SK-N-SH (cell line): ENCODE results near the gene FAM117B. TPM values are rescaled to one million over a fixed set of nuclear protein-coding genes. Genes with fewer than 3 reads are reported as not detected.

Experiments used
- CTCF ChIA-PET: fragments of 300-600, 350-600 bp; formaldehyde crosslinking; extraction: SDS; loops from one replicate; lab custom pipeline; 2021; lab: Yijun Ruan, JAX
- POLR2A ChIA-PET: fragments of 350-600 bp; sonication (Branson Sonifier 250); formaldehyde crosslinking; extraction: SDS; loops from one replicate; lab custom pipeline; 2020; ENCODE audit warnings: antibody characterized with exemption, inconsistent platforms; lab: Yijun Ruan, JAX
- DNase-seq: peaks from one replicate; pipeline ENCODE4 v3.0.0; 2012
- H2AFZ ChIP-seq: fragments of 200-600 bp; sonication (generic); 2 replicates; pipeline ENCODE4 v1.8.1; 2016; ENCODE audit warnings: antibody characterized with exemption, mild to moderate bottlenecking, low read depth
- H3F3A ChIP-seq: fragments of 200-600 bp; sonication (generic); replicated peaks from 2 replicates; pipeline ENCODE3; 2016; ENCODE audit warnings: antibody characterized with exemption, mild to moderate bottlenecking; ENCODE audit not compliant: insufficient read depth
- H3K27ac ChIP-seq, 2 experiments: fragments of 200-500 bp in 1 of 2; fragments of 200-600 bp in 1 of 2; sonication (Bioruptor generic) in 1 of 2; sonication (generic), shearing (Covaris generic) in 1 of 2; 2 replicates each; pipeline versions ENCODE4 v1.5.1 to v1.6.1; 2014 to 2016; ENCODE audit warnings: low read depth in 2 of 2, inconsistent platforms in 1 of 2, low read length in 1 of 2, mild to moderate bottlenecking in 1 of 2, mixed read lengths in 1 of 2
- H3K27me3 ChIP-seq: fragments of 200-600 bp; sonication (generic), shearing (Covaris generic); 2 replicates; pipeline ENCODE4 v1.6.1; 2016; ENCODE audit warnings: mixed run types; ENCODE audit not compliant: insufficient read depth
- H3K36me3 ChIP-seq, 2 experiments: fragments of 200-500 bp in 1 of 2; fragments of 200-600 bp in 1 of 2; sonication (Bioruptor generic) in 1 of 2; sonication (generic) in 1 of 2; replicated peaks in 1 of 2; 2 replicates each; pipeline versions ENCODE3 to v1.5.1; 2014 to 2016; ENCODE audit warnings: low read length in 1 of 2, mild to moderate bottlenecking in 1 of 2; ENCODE audit not compliant: insufficient read depth in 2 of 2, control insufficient read depth in 1 of 2
- H3K4me1 ChIP-seq, 2 experiments: fragments of 200-500 bp in 1 of 2; fragments of 200-600 bp in 1 of 2; sonication (Bioruptor generic) in 1 of 2; sonication (generic), shearing (Covaris generic) in 1 of 2; 2 replicates each; pipeline versions ENCODE4 v1.5.1 to v1.6.1; 2014 to 2016; ENCODE audit warnings: low read depth in 1 of 2, low read length in 1 of 2, mixed run types in 1 of 2; ENCODE audit not compliant: insufficient read depth in 2 of 2, control insufficient read depth in 1 of 2
- H3K4me2 ChIP-seq: fragments of 200-600 bp; sonication (generic), shearing (Covaris generic); 2 replicates; pipeline ENCODE4 v1.6.1; 2017; ENCODE audit warnings: mixed run types
- H3K4me3 ChIP-seq, 2 experiments: fragments of 200-500 bp in 1 of 2; fragments of 200-600 bp in 1 of 2; sonication (Bioruptor generic) in 1 of 2; sonication (generic), shearing (Covaris generic) in 1 of 2; 2 replicates each; pipeline versions ENCODE4 v1.5.1 to v1.8.1; 2014 to 2016; ENCODE audit warnings: low read depth in 2 of 2, inconsistent platforms in 1 of 2, low read length in 1 of 2, mild to moderate bottlenecking in 1 of 2, mixed read lengths in 1 of 2, moderate library complexity in 1 of 2
- H3K79me2 ChIP-seq: fragments of 200-600 bp; sonication (generic); 2 replicates; pipeline ENCODE4 v1.8.1; 2017; ENCODE audit warnings: mild to moderate bottlenecking; ENCODE audit not compliant: insufficient read depth
- H3K9ac ChIP-seq: fragments of 200-600 bp; sonication (generic); 2 replicates; pipeline ENCODE4 v1.6.1; 2017; ENCODE audit warnings: mixed run types
- H3K9me2 ChIP-seq: fragments of 200-600 bp; sonication (generic); 2 replicates; pipeline ENCODE4 v1.6.1; 2017; ENCODE audit warnings: mixed run types
- H3K9me3 ChIP-seq: fragments of 200-600 bp; sonication (generic); 2 replicates; pipeline ENCODE4 v1.6.1; 2017; ENCODE audit warnings: mixed run types, mild to moderate bottlenecking, moderate library complexity
- H4K20me1 ChIP-seq: fragments of 200-600 bp; sonication (generic); 2 replicates; pipeline ENCODE4 v1.6.1; 2017; ENCODE audit warnings: mild to moderate bottlenecking, mixed run types; ENCODE audit not compliant: insufficient read depth
- EZH2phosphoT487 ChIP-seq: fragments of 200-600 bp; sonication (generic); IDR thresholded peaks from 2 replicates; pipeline ENCODE4 v1.6.1; 2017; ENCODE audit warnings: low read depth, mixed run types, mild to moderate bottlenecking, antibody characterized with exemption, moderate library complexity, borderline replicate concordance
- FOXJ3 ChIP-seq: sonication (generic); formaldehyde crosslinking; IDR thresholded peaks from 2 replicates; pipeline ENCODE4 v1.5.1; 2020; ENCODE audit warnings: mild to moderate bottlenecking, missing genetic modification reagents
- GABPA ChIP-seq: IDR thresholded peaks from 2 replicates; pipeline ENCODE4 v1.4.0; 2012; ENCODE audit warnings: low read depth, mild to moderate bottlenecking
- MXI1 ChIP-seq: IDR thresholded peaks from 2 replicates; pipeline ENCODE4 v1.6.1; 2012; ENCODE audit warnings: mild to moderate bottlenecking, low read depth, low read length, improper control_type of control experiment
- NFIC ChIP-seq: IDR thresholded peaks from 2 replicates; pipeline ENCODE4 v1.4.0; 2012; ENCODE audit warnings: borderline replicate concordance
- NRF1 ChIP-seq: IDR thresholded peaks from 2 replicates; pipeline ENCODE4 v1.6.1; 2012; ENCODE audit warnings: low read depth, mild to moderate bottlenecking, low read length
- RAD21 ChIP-seq: IDR thresholded peaks from 2 replicates; pipeline ENCODE4 v1.6.1; 2012; ENCODE audit warnings: mild to moderate bottlenecking, low read length
- RCOR1 ChIP-seq: fragments of 150-350 bp; IDR thresholded peaks from 2 replicates; pipeline ENCODE4 v1.6.1; 2017; ENCODE audit warnings: antibody characterized with exemption, low read length
- RXRA ChIP-seq: IDR thresholded peaks from 2 replicates; pipeline ENCODE4 v1.4.0; 2012; ENCODE audit warnings: low read depth, mild to moderate bottlenecking, borderline replicate concordance
- SMC3 ChIP-seq: IDR thresholded peaks from 2 replicates; pipeline ENCODE4 v1.6.1; 2012; ENCODE audit warnings: low read depth, low read length, improper control_type of control experiment
- TEAD4 ChIP-seq: IDR thresholded peaks from 2 replicates; pipeline ENCODE4 v1.4.0; 2012; ENCODE audit warnings: mild to moderate bottlenecking, borderline replicate concordance; ENCODE audit not compliant: insufficient read depth
- WGBS: methylation state at CpG from one replicate; pipeline ENCODE4 v1.1.6; 2017; ENCODE audit warnings: low lambda C conversion rate; 5-methylcytosine and 5-hydroxymethylcytosine counted together
- polyA plus RNA-seq, 3 experiments: library from polyadenylated mRNA; depleted of rRNA; stranded (reverse); fragments of >200 nt; gene quantifications; 2 replicates each; pipeline ENCODE4 v1.2.3, GENCODE V29; 2012
- TF ChIP-seq, protein P1 (sequence below): IDR thresholded peaks from 2 replicates; pipeline ENCODE4; 2012
- TF ChIP-seq, protein P2 (sequence below): fragments of 150-350 bp; IDR thresholded peaks from 2 replicates; pipeline ENCODE4 v1.6.1; 2016; ENCODE audit warnings: mild to moderate bottlenecking, low read depth, low read length
- TF ChIP-seq, protein P3 (sequence below): fragments of 200-600 bp; sonication (generic); IDR thresholded peaks from 2 replicates; pipeline ENCODE4 v1.6.1; 2017; ENCODE audit warnings: antibody characterized with exemption, mild to moderate bottlenecking, moderate library complexity

FAM117B gene
- polyA plus RNA-seq, 1 of the 3 experiments (the other 2 are of a cell fraction) = 0.90 TPM

DNA sequence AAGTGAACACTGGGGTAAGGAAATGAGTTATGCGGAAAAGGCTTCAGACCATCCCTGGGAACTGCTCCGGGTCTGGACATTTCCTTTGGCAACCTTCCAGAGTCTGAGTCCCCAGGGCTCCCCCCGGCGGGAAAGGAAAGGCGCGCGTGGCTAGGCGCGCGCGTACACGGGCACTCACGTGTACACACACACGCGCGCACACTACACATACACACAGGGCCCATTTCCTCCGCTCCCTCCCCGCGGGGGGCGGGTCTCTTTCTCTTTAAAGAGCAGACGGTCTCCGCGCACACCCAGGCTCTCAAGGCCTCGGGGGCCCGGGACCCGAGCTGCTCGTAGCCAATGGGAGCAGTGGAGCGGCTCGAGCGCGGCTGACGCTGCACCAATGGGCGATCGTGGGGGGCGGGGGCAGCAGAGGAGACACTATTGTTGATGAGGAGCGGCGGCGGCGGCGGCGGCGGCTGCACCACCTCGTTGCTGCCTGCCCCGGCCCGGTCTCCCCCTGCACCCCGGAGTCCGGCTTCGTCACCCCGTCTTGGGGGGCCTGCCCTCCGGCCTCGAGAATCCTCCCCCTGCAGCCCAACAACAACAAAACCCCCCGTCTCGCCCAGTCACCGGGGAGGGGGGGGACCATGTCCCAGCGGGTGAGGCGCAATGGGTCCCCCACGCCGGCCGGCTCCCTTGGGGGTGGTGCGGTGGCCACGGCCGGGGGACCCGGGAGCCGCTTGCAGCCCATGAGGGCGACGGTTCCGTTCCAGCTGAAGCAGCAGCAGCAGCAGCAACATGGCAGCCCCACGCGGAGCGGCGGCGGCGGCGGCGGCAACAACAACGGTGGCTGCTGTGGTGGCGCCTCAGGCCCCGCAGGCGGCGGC lies at the start of gene FAM117B (continued):
- TF ChIP-seq TEAD4 (no peak), NRF1 (peak; percentile 39; the same call in 1 of the 2 replicates), NFIC (peak; percentile 76), FOXJ3 (CRISPR knock-in tag) (peak; percentile 63; the same call in 1 of the 2 replicates), RXRA (no peak), GABPA (0 out of 2 replicates have a peak, but pooled peaks have one; percentile 15), EZH2phosphoT487 (no peak)
- TF ChIP-seq, protein P1, sequence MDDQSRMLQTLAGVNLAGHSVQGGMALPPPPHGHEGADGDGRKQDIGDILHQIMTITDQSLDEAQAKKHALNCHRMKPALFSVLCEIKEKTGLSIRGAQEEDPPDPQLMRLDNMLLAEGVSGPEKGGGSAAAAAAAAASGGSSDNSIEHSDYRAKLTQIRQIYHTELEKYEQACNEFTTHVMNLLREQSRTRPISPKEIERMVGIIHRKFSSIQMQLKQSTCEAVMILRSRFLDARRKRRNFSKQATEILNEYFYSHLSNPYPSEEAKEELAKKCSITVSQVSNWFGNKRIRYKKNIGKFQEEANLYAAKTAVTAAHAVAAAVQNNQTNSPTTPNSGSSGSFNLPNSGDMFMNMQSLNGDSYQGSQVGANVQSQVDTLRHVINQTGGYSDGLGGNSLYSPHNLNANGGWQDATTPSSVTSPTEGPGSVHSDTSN = 0 out of 2 replicates have a peak, but pooled peaks have one; percentile 1
- TF ChIP-seq, protein P2, sequence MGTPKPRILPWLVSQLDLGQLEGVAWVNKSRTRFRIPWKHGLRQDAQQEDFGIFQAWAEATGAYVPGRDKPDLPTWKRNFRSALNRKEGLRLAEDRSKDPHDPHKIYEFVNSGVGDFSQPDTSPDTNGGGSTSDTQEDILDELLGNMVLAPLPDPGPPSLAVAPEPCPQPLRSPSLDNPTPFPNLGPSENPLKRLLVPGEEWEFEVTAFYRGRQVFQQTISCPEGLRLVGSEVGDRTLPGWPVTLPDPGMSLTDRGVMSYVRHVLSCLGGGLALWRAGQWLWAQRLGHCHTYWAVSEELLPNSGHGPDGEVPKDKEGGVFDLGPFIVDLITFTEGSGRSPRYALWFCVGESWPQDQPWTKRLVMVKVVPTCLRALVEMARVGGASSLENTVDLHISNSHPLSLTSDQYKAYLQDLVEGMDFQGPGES = peak; percentile 35; the same call in 1 of the 2 replicates

DNA sequence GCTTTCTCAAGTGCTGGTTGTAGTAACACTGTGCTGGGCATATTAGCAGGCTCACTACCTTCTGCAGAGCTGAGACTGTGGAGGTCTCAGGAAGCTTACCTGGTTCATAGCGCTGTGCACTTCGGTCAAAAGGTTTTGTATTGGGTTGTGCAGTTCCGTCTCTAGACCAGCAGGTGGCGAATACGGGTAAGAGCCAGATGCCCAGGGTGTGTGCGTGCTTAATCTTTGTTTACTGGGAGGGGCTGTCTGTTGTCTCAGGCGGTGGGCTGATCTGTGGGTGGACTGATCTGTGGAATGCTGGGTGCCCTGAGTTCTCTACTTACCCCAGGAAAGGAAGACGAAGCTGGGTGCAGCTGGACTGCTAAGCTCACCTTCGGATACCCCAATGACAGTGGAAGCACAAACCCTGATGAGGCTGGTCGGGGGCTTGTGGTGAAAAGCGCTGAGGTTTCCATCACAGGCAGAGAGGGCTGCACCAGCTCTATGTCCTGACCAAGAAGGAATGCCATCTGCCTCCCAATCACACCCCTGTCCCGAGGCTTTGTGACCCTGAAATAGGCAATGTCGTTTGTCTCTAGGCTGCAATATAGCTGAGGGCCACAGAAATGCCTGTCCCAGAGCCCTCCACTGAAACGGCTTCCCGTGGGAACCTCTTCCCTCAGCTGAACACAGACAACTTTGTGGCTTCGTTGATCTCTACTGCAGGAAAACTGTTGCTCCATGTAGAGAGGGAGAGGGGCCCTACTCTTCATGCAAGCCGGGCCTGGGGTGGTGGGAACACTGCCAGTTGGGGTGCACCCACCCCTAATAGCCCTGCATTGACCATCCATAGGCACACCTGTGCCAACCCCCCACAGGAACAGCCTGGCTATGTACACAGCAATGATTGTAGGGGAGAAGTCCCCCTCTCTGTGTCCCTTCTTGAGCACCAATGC lies 45.9 kb upstream of the FAM117B start:
- TF ChIP-seq SMC3 (peak; percentile 96), MXI1 (peak; percentile 37; the same call in 1 of the 2 replicates), FOXJ3 (CRISPR knock-in tag) (peak; percentile 72), RCOR1 (no peak), RAD21 (peak; percentile 87), TEAD4 (no peak)
- TF ChIP-seq, protein P3, sequence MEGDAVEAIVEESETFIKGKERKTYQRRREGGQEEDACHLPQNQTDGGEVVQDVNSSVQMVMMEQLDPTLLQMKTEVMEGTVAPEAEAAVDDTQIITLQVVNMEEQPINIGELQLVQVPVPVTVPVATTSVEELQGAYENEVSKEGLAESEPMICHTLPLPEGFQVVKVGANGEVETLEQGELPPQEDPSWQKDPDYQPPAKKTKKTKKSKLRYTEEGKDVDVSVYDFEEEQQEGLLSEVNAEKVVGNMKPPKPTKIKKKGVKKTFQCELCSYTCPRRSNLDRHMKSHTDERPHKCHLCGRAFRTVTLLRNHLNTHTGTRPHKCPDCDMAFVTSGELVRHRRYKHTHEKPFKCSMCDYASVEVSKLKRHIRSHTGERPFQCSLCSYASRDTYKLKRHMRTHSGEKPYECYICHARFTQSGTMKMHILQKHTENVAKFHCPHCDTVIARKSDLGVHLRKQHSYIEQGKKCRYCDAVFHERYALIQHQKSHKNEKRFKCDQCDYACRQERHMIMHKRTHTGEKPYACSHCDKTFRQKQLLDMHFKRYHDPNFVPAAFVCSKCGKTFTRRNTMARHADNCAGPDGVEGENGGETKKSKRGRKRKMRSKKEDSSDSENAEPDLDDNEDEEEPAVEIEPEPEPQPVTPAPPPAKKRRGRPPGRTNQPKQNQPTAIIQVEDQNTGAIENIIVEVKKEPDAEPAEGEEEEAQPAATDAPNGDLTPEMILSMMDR = peak; percentile 88
- Histone ChIP-seq H3K4me3 (peak overlapping the region in 1 of 2 experiments; percentile 18; a peak in 1 of 4 replicates), H3F3A (no peaks in the 10 kb centered on the region), H3K36me3 (no peaks in the 10 kb centered on the region), H2AFZ (peak overlapping the region; percentile 19; the same call in 1 of the 2 replicates), H3K79me2 (no peaks in the 10 kb centered on the region), H3K27ac (no peak overlapping the region; a peak in 1 of 4 replicates), H3K27me3 (no peaks in the 10 kb centered on the region), H3K9me3 (no peaks in the 10 kb centered on the region), H4K20me1 (no peaks in the 10 kb centered on the region), H3K9ac (no peak overlapping the region), H3K4me1 (peaks cover 0 to 5% of the 10 kb centered on the region in 2 experiments; a peak in 1 of 4 replicates), H3K4me2 (no peak overlapping the region), H3K9me2 (no peaks in the 10 kb centered on the region)
- ChIA-PET POLR2A (no interaction called here), CTCF (interaction anchor here (0.6 to 3.1 kb wide), 39 partner anchors 10 to 1371 kb away, joined by 3 to 32 read pairs (median 4); partner anchors contain the start of genes FAM117B and ICA1L)
- WGBS = 28% methylated on average over 8 of the region's 17 CpGs
- DNase-seq = peak; percentile 80
